H1 (cell line): Measurements from ENCODE around the gene SPTBN5. TPM values are rescaled to one million over a fixed set of nuclear protein-coding genes. Genes with fewer than 3 reads are reported as not detected.

Experiments
- CTCF ChIA-PET: fragments of 300-600 bp; sonication (Branson Sonifier 250); formaldehyde crosslinking; loops from one replicate; lab custom pipeline; 2021; ENCODE audit not compliant: partially characterized antibody; lab: Charles Lee
- POLR2A ChIA-PET: fragments of 300-600 bp; sonication (Branson Sonifier 250); formaldehyde crosslinking; loops from one replicate; lab custom pipeline; 2021; ENCODE audit warnings: inconsistent platforms; ENCODE audit not compliant: partially characterized antibody; lab: Charles Lee
- DNase-seq, 2 experiments: peaks; one replicate each; pipeline versions ENCODE4 v3.0.0 to v3.0.0-alpha.2; 2010 to 2022; ENCODE audit warnings: low spot score in 2 of 2, low read depth in 1 of 2, mixed read lengths in 1 of 2
- FAIRE-seq: peaks from 2 replicates; lab custom pipeline; 2011; peaks lifted over from hg19 to GRCh38; lab: Jason Lieb, UNC
- H2AFZ ChIP-seq: 2 replicates; pipeline ENCODE4 v1.8.1; 2012; ENCODE audit warnings: low read length, inconsistent platforms
- H2AK5ac ChIP-seq: 2 replicates; pipeline ENCODE4 v1.6.1; 2013; ENCODE audit warnings: low read depth, low read length
- H2BK120ac ChIP-seq: replicated peaks from 2 replicates; pipeline ENCODE3; 2013; ENCODE audit warnings: low read depth, low read length, inconsistent platforms
- H2BK12ac ChIP-seq: 2 replicates; pipeline ENCODE4 v1.6.1; 2013; ENCODE audit warnings: low read depth, low read length
- H2BK15ac ChIP-seq: 2 replicates; pipeline ENCODE4 v1.6.1; 2013; ENCODE audit warnings: low read length
- H2BK20ac ChIP-seq: 2 replicates; pipeline ENCODE4 v1.6.1; 2013; ENCODE audit warnings: low read length
- H2BK5ac ChIP-seq: 2 replicates; pipeline ENCODE4 v1.6.1; 2013; ENCODE audit warnings: low read depth, low read length
- H3K14ac ChIP-seq: 2 replicates; pipeline ENCODE4 v1.6.1; 2013; ENCODE audit warnings: inconsistent platforms; ENCODE audit not compliant: insufficient read length
- H3K18ac ChIP-seq: 2 replicates; pipeline ENCODE4 v1.6.1; 2013; ENCODE audit warnings: low read length; ENCODE audit errors: extremely low read depth
- H3K23ac ChIP-seq: 2 replicates; pipeline ENCODE4 v1.6.1; 2013; ENCODE audit warnings: inconsistent platforms; ENCODE audit not compliant: insufficient read length
- H3K23me2 ChIP-seq: 2 replicates; pipeline ENCODE4 v1.6.1; 2013; ENCODE audit warnings: low read depth, low read length
- H3K27ac ChIP-seq: 2 replicates; pipeline ENCODE4 v1.6.1; 2011; ENCODE audit warnings: low read depth, low read length, inconsistent platforms
- H3K27me3 ChIP-seq, 4 experiments: replicated peaks in 1 of 4; 1 replicate in 1 of 4; 2 replicates in 3 of 4; pipeline versions ENCODE4 v1.6.1 to v1.8.1; 2011 to 2013; ENCODE audit warnings: low read length in 3 of 4, mild to moderate bottlenecking in 3 of 4, inconsistent platforms in 2 of 4, mixed read lengths in 2 of 4, moderate library complexity in 1 of 4; ENCODE audit not compliant: control insufficient read depth in 3 of 4, insufficient read depth in 3 of 4; ENCODE audit errors: extremely low read depth in 1 of 4
- H3K36me3 ChIP-seq, 4 experiments: 2 replicates each; pipeline versions ENCODE4 v1.6.1 to v1.8.1; 2011 to 2013; ENCODE audit warnings: mild to moderate bottlenecking in 4 of 4, low read length in 3 of 4, moderate library complexity in 2 of 4, control low read depth in 1 of 4, inconsistent platforms in 1 of 4; ENCODE audit not compliant: insufficient read depth in 4 of 4, control insufficient read depth in 2 of 4
- H3K4ac ChIP-seq: replicated peaks from 2 replicates; pipeline ENCODE3; 2013; ENCODE audit warnings: low read length, low read depth, mixed read lengths, inconsistent platforms; ENCODE audit not compliant: insufficient read length
- H3K4me1 ChIP-seq, 4 experiments: replicated peaks in 1 of 4; 1 replicate in 1 of 4; 2 replicates in 3 of 4; pipeline versions ENCODE4 v1.6.1 to v1.8.1; 2011 to 2013; ENCODE audit warnings: low read length in 3 of 4, inconsistent platforms in 2 of 4, mixed read lengths in 1 of 4; ENCODE audit not compliant: insufficient read depth in 4 of 4, control insufficient read depth in 3 of 4
- H3K4me2 ChIP-seq, 2 experiments: 2 replicates each; pipeline versions ENCODE4 v1.6.1 to v1.8.1; 2011 to 2013; ENCODE audit warnings: low read depth in 2 of 2, low read length in 2 of 2, control low read depth in 1 of 2, inconsistent platforms in 1 of 2, mild to moderate bottlenecking in 1 of 2; ENCODE audit not compliant: insufficient read depth in 1 of 2
- H3K4me3 ChIP-seq, 4 experiments: fragments of 200-600, 300-600 bp in 1 of 4; sonication (generic), shearing (Covaris generic), sonication (Bioruptor Twin) in 1 of 4; 2 replicates each; pipeline versions ENCODE4 v1.5.1 to v1.8.1; 2011 to 2016; ENCODE audit warnings: low read length in 4 of 4, low read depth in 3 of 4, control low read depth in 2 of 4, inconsistent platforms in 2 of 4, mild to moderate bottlenecking in 2 of 4, mixed read lengths in 1 of 4, moderate library complexity in 1 of 4; ENCODE audit not compliant: insufficient read depth in 2 of 4; ENCODE audit errors: extremely low read depth in 1 of 4
- H3K56ac ChIP-seq: replicated peaks from 2 replicates; pipeline ENCODE3; 2013; ENCODE audit warnings: low read depth, mild to moderate bottlenecking, mixed read lengths, low read length, inconsistent platforms; ENCODE audit not compliant: insufficient read length
- H3K79me1 ChIP-seq: 2 replicates; pipeline ENCODE4 v1.6.1; 2013; ENCODE audit warnings: low read depth, low read length, control low read depth
- H3K79me2 ChIP-seq, 2 experiments: 2 replicates each; pipeline versions ENCODE4 v1.6.1 to v1.8.1; 2012 to 2013; ENCODE audit warnings: low read length in 2 of 2, mild to moderate bottlenecking in 2 of 2, inconsistent platforms in 1 of 2; ENCODE audit not compliant: insufficient read depth in 2 of 2, control insufficient read depth in 1 of 2
- H3K9ac ChIP-seq, 4 experiments: replicated peaks in 1 of 4; 1 replicate in 1 of 4; 2 replicates in 3 of 4; pipeline versions ENCODE4 v1.6.1 to v1.8.1; 2011 to 2013; ENCODE audit warnings: low read depth in 3 of 4, low read length in 3 of 4, control low read depth in 2 of 4, mild to moderate bottlenecking in 2 of 4, moderate library complexity in 2 of 4, inconsistent platforms in 1 of 4; ENCODE audit errors: extremely low read depth in 1 of 4
- H3K9me3 ChIP-seq, 2 experiments: 2 replicates each; pipeline versions ENCODE4 v1.6.1 to v1.8.1; 2012 to 2013; ENCODE audit warnings: mild to moderate bottlenecking in 2 of 2, moderate library complexity in 2 of 2, control low read depth in 1 of 2, inconsistent platforms in 1 of 2, low read depth in 1 of 2, low read length in 1 of 2, mixed read lengths in 1 of 2; ENCODE audit not compliant: insufficient read depth in 2 of 2
- H4K20me1 ChIP-seq, 2 experiments: replicated peaks in 1 of 2; 2 replicates each; pipeline versions ENCODE3 to v1.8.1; 2011 to 2013; ENCODE audit warnings: inconsistent platforms in 2 of 2, low read length in 2 of 2, mild to moderate bottlenecking in 1 of 2; ENCODE audit not compliant: insufficient read depth in 2 of 2, control insufficient read depth in 1 of 2
- H4K5ac ChIP-seq: 2 replicates; pipeline ENCODE4 v1.6.1; 2013; ENCODE audit warnings: low read length, low read depth, mixed read lengths, inconsistent platforms; ENCODE audit not compliant: insufficient read length
- H4K8ac ChIP-seq: 2 replicates; pipeline ENCODE4 v1.8.0; 2013; ENCODE audit warnings: mild to moderate bottlenecking, moderate library complexity, low read length, inconsistent platforms; ENCODE audit not compliant: insufficient read depth; ENCODE audit errors: extremely low read depth
- H4K91ac ChIP-seq: replicated peaks from 2 replicates; pipeline ENCODE3; 2013; ENCODE audit warnings: low read length, mixed read lengths, inconsistent platforms; ENCODE audit not compliant: insufficient read length
- CHD1 ChIP-seq: IDR thresholded peaks from 2 replicates; pipeline ENCODE4 v1.6.1; 2012; ENCODE audit warnings: low read depth, low read length, improper control_type of control experiment
- CHD2 ChIP-seq: IDR thresholded peaks from 2 replicates; pipeline ENCODE4 v1.6.1; 2012; ENCODE audit warnings: low read length, improper control_type of control experiment
- E2F6 ChIP-seq: IDR thresholded peaks from 2 replicates; pipeline ENCODE4 v1.6.1; 2012; ENCODE audit warnings: inconsistent platforms
- GABPA ChIP-seq: IDR thresholded peaks from 2 replicates; pipeline ENCODE4 v1.6.1; 2011; ENCODE audit warnings: mild to moderate bottlenecking, low read length, moderate library complexity, borderline replicate concordance; ENCODE audit not compliant: insufficient read depth
- KDM1A ChIP-seq: fragments of 200-600, 300-600 bp; sonication (generic); IDR thresholded peaks from 2 replicates; pipeline ENCODE4 v1.7.1; 2016; ENCODE audit warnings: mild to moderate bottlenecking, low read length, borderline replicate concordance
- NRF1 ChIP-seq: IDR thresholded peaks from 2 replicates; pipeline ENCODE4 v1.6.1; 2011; ENCODE audit warnings: mild to moderate bottlenecking, low read depth, low read length, improper control_type of control experiment
- SIRT6 ChIP-seq: IDR thresholded peaks from one replicate; pipeline ENCODE4 v1.7.1; 2012; ENCODE audit warnings: low read length, inconsistent platforms
- SP1 ChIP-seq: IDR thresholded peaks from 2 replicates; pipeline ENCODE4 v1.6.1; 2011; ENCODE audit warnings: low read depth, low read length
- SRF ChIP-seq: IDR thresholded peaks from 2 replicates; pipeline ENCODE4 v1.6.1; 2011; ENCODE audit warnings: mild to moderate bottlenecking, low read depth, low read length, moderate library complexity
- WGBS, 2 experiments: shearing (Covaris generic) in 1 of 2; methylation state at CpG; one replicate each; pipeline versions ENCODE4 v1.1.6 to v1.1.7; 2013 to 2015; ENCODE audit warnings: low lambda C conversion rate in 2 of 2, mixed read lengths in 2 of 2, inconsistent platforms in 1 of 2, low coverage in 1 of 2, missing lambda C conversion rate in 1 of 2; ENCODE audit not compliant: insufficient replicate concordance in 2 of 2, insufficient coverage in 1 of 2, insufficient read length in 1 of 2; ENCODE audit errors: extremely low coverage in 1 of 2, missing lambda C conversion rate in 1 of 2; 5-methylcytosine and 5-hydroxymethylcytosine counted together
- polyA plus RNA-seq, 7 experiments: library from polyadenylated mRNA; depleted of rRNA in 3 of 7; stranded (reverse) in 5 of 7; unstranded in 2 of 7; fragments of >200 nt in 5 of 7; fragments of 200-250 nt in 2 of 7; gene quantifications; 1 replicate in 5 of 7; 2 replicates in 1 of 7; 4 replicates in 1 of 7; pipeline versions ENCODE4 v1.2.1 to v1.2.3, GENCODE V29; 2011 to 2013; ENCODE audit warnings: missing spikeins in 2 of 7, mixed read lengths in 2 of 7
- total RNA-seq: library from RNA; stranded (reverse); fragmentation: NEBNext Ultra II Directional; extraction: Animal tissue kit (Norgen Biotek cat#: 25700); gene quantifications from 2 replicates; pipeline ENCODE4 v1.2.1, GENCODE V29; 2021

The SPTBN5 gene
- total and polyA plus RNA-seq, 2 of the 8 experiments (the other 6 are each of a cell fraction or from before 2014, with no cell fraction given) = 0.32 to 0.84 TPM

- H2BK20ac ChIP-seq = no peak overlapping the region
- H3K4ac ChIP-seq = no peak overlapping the region
- no peak overlapping the region for H3K56ac ChIP-seq
- H3K79me1 ChIP-seq = peaks cover 2% of the 10 kb centered on the region; the same call in 1 of the 2 replicates
- no peak overlapping the region for H4K8ac ChIP-seq
- no peak overlapping the region for H3K18ac ChIP-seq
- no peak overlapping the region for H3K14ac ChIP-seq
- no peak overlapping the region for H3K27ac ChIP-seq
- H2BK15ac ChIP-seq = no peak overlapping the region
- no peaks in the 10 kb centered on the region; a peak in 1 of 7 replicates for H3K27me3 ChIP-seq
- H4K20me1 ChIP-seq = peaks cover 0 to 28% of the 10 kb centered on the region in 2 experiments
- H3K36me3 ChIP-seq = peaks cover 7 to 21% (median 18%) of the 10 kb centered on the region in 4 experiments; a peak in 7 of 8 replicates
- ChIA-PET POLR2A (interaction anchor here (0.6 to 0.9 kb wide), 3 partner anchors 9 to 643 kb away, joined by 3 read pairs; no protein-coding TSS in a partner anchor), CTCF (interaction anchor here (0.9 to 11.0 kb wide), 13 partner anchors 9 to 185 kb away, joined by 3 to 105 read pairs (median 5); partner anchors contain the start of gene MAPKBP1)
- no peak overlapping the region for H3K9ac ChIP-seq
- H2AFZ ChIP-seq = no peak overlapping the region
- WGBS, 2 experiments = 83% methylated on average over 3 of the region's 3 CpGs; no CpG with 5 or more reads in 1 of the 2 experiments
- no peak overlapping the region for H2BK5ac ChIP-seq
- no peak overlapping the region for H4K5ac ChIP-seq
- no peak for FAIRE-seq
- no peak overlapping the region for H2AK5ac ChIP-seq
- H2BK120ac ChIP-seq = no peak overlapping the region
- H3K4me2 ChIP-seq = no peak overlapping the region
- H3K9me3 ChIP-seq = no peaks in the 10 kb centered on the region
- peaks cover under 1% of the 10 kb centered on the region; the same call in 1 of the 2 replicates for H3K23me2 ChIP-seq
- H3K79me2 ChIP-seq = no peaks in the 10 kb centered on the region; a peak in 1 of 4 replicates
- H4K91ac ChIP-seq = no peak overlapping the region
- no peak for DNase-seq
- TF ChIP-seq SRF (no peak), E2F6 (no peak), KDM1A (no peak), GABPA (no peak), NRF1 (no peak), CHD2 (no peak), SP1 (no peak), SIRT6 (no peak), CHD1 (no peak)
- TF ChIP-seq, all 59 proteins: peak for 0
- H3K4me3 ChIP-seq = no peak overlapping the region
- no peak overlapping the region for H3K23ac ChIP-seq
- H2BK12ac ChIP-seq = no peak overlapping the region
- H3K4me1 ChIP-seq = peaks cover 0 to 4% (median 2%) of the 10 kb centered on the region in 4 experiments; a peak in 1 of 7 replicates
Observed at GRCh38 chr15:41907141-41907540, 13.3 kb upstream of the SPTBN5 start.
